ENCODE results near the gene PRKCA.

Gene PRKCA

DNA sequence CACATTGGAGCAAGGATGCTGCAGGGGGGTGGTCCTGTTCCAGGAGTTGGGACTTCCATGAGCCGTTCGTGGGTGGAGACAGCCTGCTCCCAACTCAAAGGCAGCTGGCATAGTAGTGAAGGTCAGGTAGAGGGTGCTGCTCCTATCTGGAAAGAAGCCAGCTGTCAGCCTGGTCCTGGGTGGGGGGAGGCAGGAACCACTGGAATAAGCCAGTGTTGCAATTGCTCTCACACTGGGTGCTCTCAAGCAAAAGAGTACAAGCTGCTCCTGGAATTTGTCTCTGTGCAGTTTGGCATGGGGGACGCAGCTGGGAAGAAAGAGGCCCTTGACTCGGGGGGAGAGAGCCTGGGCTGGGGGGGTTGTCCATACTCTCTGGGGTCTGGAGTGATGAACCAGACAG is 541.2 kb downstream of the PRKCA start:
- Histone ChIP-seq H3K4me3 (ENCODE audit: insufficient read depth, low read depth, low read length, poor library complexity, severe bottlenecking) (no peak overlapping the region), H3K9me3 (ENCODE audit: control insufficient read depth, low read length) (no peaks in the 10 kb centered on the region), H3K4me1 (ENCODE audit: control insufficient read depth, insufficient read depth, low read length, poor library complexity, severe bottlenecking) (no peaks in the 10 kb centered on the region), H3K36me3 (ENCODE audit: control insufficient read depth, insufficient read depth, low read length) (no peaks in the 10 kb centered on the region), H3K27me3 (replicated peaks; ENCODE audit: control insufficient read depth, insufficient read depth, low read length, poor library complexity, severe bottlenecking) (no peaks in the 10 kb centered on the region), H3K27ac (ENCODE audit: insufficient read depth, low read length, poor library complexity, severe bottlenecking) (no peak overlapping the region)
- DNase-seq = no peak

DNA sequence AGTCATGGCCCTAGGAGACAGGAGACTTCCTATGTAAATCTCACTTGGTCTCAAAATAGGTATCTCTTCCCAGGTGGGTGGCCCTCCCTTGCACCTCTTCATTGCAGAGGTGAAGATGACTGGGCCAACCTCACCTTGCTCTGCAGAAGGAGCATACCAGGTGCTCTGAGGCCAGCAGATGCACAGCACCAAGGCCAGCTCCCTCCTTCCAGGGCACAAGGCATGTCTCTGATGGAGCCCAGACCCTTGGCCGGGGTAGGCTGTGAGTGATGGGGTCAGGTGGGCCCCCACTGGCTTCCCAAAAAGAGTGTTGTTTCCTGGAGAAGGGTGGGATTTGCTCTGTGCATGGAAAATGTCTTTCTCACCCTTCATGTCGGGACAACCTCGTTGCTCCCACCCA is 545.3 kb downstream of the PRKCA start:
- no peaks in the 10 kb centered on the region for H3K4me1 ChIP-seq (ENCODE audit: control insufficient read depth, insufficient read depth, low read length, poor library complexity, severe bottlenecking)
- H3K27me3 ChIP-seq (replicated peaks; ENCODE audit: control insufficient read depth, insufficient read depth, low read length, poor library complexity, severe bottlenecking) = no peaks in the 10 kb centered on the region
- no peak for DNase-seq
- no peaks in the 10 kb centered on the region for H3K9me3 ChIP-seq (ENCODE audit: control insufficient read depth, low read length)
- H3K27ac ChIP-seq (ENCODE audit: insufficient read depth, low read length, poor library complexity, severe bottlenecking) = no peak overlapping the region
- H3K36me3 ChIP-seq (ENCODE audit: control insufficient read depth, insufficient read depth, low read length) = no peaks in the 10 kb centered on the region
- H3K4me3 ChIP-seq (ENCODE audit: insufficient read depth, low read depth, low read length, poor library complexity, severe bottlenecking) = no peak overlapping the region

DNA sequence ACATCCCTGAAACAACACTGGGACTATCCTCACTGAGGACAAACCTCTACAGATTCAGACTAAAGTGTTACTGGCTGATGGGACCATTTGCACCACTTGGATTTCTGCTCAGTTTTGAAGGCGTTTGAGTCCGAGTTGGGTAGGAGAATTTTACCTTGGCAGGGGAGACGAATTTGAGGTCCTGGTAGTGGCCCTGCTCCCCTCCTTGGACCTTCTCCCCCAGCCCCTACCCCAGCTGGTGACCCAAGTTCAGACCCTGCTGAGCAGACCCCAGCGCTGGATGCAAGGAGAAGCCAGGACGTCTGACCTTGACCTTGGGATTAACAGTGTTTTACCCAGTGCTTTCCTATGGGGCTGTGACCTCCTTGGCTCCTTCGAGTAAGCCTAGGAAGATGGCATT is 546.1 kb downstream of the PRKCA start:
- Histone ChIP-seq H3K4me3 (ENCODE audit: insufficient read depth, low read depth, low read length, poor library complexity, severe bottlenecking) (no peak overlapping the region), H3K27ac (ENCODE audit: insufficient read depth, low read length, poor library complexity, severe bottlenecking) (no peak overlapping the region), H3K36me3 (ENCODE audit: control insufficient read depth, insufficient read depth, low read length) (no peaks in the 10 kb centered on the region), H3K27me3 (replicated peaks; ENCODE audit: control insufficient read depth, insufficient read depth, low read length, poor library complexity, severe bottlenecking) (no peaks in the 10 kb centered on the region), H3K4me1 (ENCODE audit: control insufficient read depth, insufficient read depth, low read length, poor library complexity, severe bottlenecking) (no peaks in the 10 kb centered on the region), H3K9me3 (ENCODE audit: control insufficient read depth, low read length) (no peaks in the 10 kb centered on the region)
- DNase-seq = no peak

DNA sequence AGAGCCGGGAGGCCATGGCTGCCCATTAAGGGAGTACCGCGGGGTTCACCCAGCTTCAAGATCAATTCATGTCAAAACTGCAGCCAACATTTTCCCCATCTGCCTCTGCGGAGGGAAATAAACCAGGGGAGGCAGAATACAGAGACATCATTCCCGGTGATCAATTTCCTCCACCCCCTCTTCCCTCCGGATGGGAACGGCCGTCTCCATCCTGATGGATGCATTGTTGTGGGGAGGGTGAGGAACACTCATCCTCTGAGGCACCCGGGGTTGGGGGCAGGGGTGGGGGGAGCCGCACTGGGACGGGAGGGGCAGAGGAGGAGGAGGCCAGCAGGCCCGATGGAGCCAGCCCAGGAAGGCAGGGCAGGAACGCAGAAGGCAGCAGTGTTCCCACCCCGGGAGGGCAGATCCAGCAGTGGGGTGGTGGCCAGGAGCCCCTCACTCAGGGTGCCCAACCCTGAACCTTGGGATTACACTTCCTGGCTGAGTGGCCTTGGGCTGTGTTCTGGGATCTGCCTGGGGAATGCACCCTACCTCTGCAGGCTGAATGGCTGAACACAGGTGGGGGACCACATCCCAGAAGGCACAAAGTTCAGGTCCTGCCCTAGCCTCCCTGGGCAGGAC is 546.7 kb downstream of the PRKCA start:
- no peaks in the 10 kb centered on the region for H3K9me3 ChIP-seq (ENCODE audit: control insufficient read depth, low read length)
- no peaks in the 10 kb centered on the region for H3K4me1 ChIP-seq (ENCODE audit: control insufficient read depth, insufficient read depth, low read length, poor library complexity, severe bottlenecking)
- no peak for DNase-seq
- no peak overlapping the region for H3K4me3 ChIP-seq (ENCODE audit: insufficient read depth, low read depth, low read length, poor library complexity, severe bottlenecking)
- no peaks in the 10 kb centered on the region for H3K27me3 ChIP-seq (replicated peaks; ENCODE audit: control insufficient read depth, insufficient read depth, low read length, poor library complexity, severe bottlenecking)
- H3K27ac ChIP-seq (ENCODE audit: insufficient read depth, low read length, poor library complexity, severe bottlenecking) = no peak overlapping the region
- no peaks in the 10 kb centered on the region for H3K36me3 ChIP-seq (ENCODE audit: control insufficient read depth, insufficient read depth, low read length)

DNA sequence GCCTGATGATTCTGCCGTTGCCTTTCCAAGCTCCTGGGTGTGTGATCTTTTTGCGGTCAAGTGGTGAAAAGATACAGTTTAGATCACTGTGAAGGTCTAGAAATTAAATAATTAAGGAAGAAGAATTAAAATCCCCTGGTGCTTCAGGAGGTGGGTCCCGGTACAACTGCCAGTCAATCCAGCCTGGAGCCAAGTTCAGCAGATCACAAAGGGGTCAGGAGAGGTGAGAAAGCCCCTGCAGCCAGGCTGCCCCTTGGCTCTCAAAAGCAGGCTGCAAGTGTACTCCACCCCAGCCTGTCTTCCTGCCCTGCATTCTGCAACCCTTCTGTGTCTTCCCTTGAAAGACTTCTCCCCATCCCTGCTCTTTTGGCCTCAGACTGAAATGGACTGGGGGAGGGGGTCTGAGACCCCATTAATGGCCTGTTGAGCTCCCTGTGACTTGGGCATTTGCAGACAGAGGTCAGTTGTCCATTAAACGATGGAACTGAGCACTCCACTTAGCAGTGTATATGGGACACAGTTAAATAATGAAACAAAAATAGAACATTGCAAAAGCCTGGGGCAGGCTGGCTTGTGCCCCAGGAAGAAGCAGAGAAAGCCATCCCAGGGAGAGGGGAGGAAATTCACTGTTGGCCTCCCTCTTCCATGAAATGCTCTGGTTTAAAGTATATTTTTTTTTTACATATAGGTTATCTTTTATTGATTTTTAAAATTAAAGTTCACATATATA is 547.6 kb downstream of the PRKCA start:
- no peaks in the 10 kb centered on the region for H3K27me3 ChIP-seq (replicated peaks; ENCODE audit: control insufficient read depth, insufficient read depth, low read length, poor library complexity, severe bottlenecking)
- H3K4me1 ChIP-seq (ENCODE audit: control insufficient read depth, insufficient read depth, low read length, poor library complexity, severe bottlenecking) = no peaks in the 10 kb centered on the region
- no peak for DNase-seq
- H3K36me3 ChIP-seq (ENCODE audit: control insufficient read depth, insufficient read depth, low read length) = no peaks in the 10 kb centered on the region
- no peaks in the 10 kb centered on the region for H3K9me3 ChIP-seq (ENCODE audit: control insufficient read depth, low read length)
- H3K4me3 ChIP-seq (ENCODE audit: insufficient read depth, low read depth, low read length, poor library complexity, severe bottlenecking) = no peak overlapping the region
- no peak overlapping the region for H3K27ac ChIP-seq (ENCODE audit: insufficient read depth, low read length, poor library complexity, severe bottlenecking)

DNA sequence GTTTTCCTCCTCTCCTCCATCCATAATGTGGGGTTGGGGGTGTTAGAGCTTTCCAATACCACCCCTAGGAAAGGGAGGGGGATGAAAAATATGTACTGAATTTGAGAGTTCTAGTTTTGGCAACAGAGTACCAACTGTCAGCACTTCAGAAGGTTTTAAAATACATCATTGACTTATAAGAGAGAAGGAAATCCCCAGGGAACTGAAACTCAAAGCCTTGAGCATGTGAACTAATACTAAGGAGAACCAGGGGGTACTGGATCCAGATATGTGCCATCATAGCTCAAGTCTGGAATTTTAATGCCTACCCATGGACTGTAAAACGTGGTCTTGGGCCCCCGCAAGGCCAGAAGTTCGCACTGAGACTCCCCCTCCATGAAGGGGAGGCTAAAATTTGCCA is 548.3 kb downstream of the PRKCA start:
- Histone ChIP-seq H3K27me3 (replicated peaks; ENCODE audit: control insufficient read depth, insufficient read depth, low read length, poor library complexity, severe bottlenecking) (no peaks in the 10 kb centered on the region), H3K27ac (ENCODE audit: insufficient read depth, low read length, poor library complexity, severe bottlenecking) (no peak overlapping the region), H3K36me3 (ENCODE audit: control insufficient read depth, insufficient read depth, low read length) (no peaks in the 10 kb centered on the region), H3K4me3 (ENCODE audit: insufficient read depth, low read depth, low read length, poor library complexity, severe bottlenecking) (no peak overlapping the region), H3K4me1 (ENCODE audit: control insufficient read depth, insufficient read depth, low read length, poor library complexity, severe bottlenecking) (no peaks in the 10 kb centered on the region), H3K9me3 (ENCODE audit: control insufficient read depth, low read length) (no peaks in the 10 kb centered on the region)
- DNase-seq = no peak

DNA sequence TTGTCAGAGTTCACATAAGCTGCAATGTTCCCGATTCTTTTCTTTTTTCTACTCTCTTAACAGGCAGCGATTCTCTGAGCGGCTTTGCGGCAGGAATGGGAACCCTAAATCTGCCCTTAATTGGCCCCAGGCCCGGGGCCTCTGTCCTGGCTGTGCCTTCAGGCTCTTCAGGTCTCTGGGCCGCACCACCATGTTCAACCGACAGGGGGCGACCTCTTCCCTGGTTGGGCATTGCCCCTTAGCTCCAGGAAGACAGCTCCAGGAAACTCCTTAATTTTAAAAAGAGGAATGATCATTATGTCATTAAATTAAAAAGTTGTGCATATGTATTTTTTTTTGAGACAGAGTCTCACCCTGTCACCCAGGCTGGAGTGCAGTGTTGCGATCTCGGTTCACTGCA is 552.8 kb downstream of the PRKCA start:
- peak in 1 of 3 donors; percentile 9 for DNase-seq
- Histone ChIP-seq H3K4me1 (ENCODE audit: control insufficient read depth, insufficient read depth, low read length, poor library complexity, severe bottlenecking) (no peaks in the 10 kb centered on the region), H3K36me3 (ENCODE audit: control insufficient read depth, insufficient read depth, low read length) (no peaks in the 10 kb centered on the region), H3K9me3 (ENCODE audit: control insufficient read depth, low read length) (no peaks in the 10 kb centered on the region), H3K27me3 (replicated peaks; ENCODE audit: control insufficient read depth, insufficient read depth, low read length, poor library complexity, severe bottlenecking) (no peaks in the 10 kb centered on the region), H3K4me3 (ENCODE audit: insufficient read depth, low read depth, low read length, poor library complexity, severe bottlenecking) (no peak overlapping the region), H3K27ac (ENCODE audit: insufficient read depth, low read length, poor library complexity, severe bottlenecking) (no peak overlapping the region)

DNA sequence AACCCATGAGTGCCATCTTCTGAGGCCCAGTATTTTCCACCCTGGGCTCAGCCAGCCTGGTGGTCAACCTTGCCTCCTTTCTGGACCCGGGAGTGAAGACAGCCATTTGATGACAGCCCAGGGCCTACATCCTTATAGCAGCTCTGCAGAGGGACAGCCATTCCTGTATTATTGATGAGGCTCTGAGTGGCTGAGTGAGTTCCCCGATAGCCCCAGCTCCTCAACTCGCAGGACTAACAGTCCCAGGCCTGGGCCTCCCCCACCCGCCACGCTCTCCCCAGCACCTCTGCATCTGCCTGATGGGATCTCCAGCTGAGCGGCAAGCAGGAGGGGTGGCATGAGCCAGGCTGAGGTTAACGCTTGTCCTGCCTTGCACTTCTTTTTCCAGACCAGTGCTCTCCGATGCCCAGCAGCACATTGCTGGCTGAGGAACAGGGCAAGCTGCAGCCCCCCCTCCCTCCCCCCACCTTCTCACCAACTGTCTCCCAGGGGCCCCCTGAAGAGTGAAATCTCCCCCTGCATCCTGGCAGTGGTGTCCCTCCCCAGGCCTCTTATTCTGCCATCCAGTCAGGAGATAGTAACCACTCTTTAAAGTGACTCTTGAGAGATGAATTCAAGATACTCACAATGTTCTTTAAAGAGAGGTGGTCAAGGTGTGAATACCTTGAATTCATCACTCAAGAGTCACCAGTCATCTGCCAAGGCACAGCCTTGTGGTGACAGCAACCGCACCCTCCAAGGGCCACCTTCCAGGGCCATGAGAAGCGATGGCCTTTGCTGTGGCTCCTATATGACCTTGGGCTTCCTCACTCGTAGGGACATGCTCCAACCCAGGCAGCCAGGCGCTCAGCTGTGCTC is 556.0 kb downstream of the PRKCA start:
- Histone ChIP-seq H3K4me3 (ENCODE audit: insufficient read depth, low read depth, low read length, poor library complexity, severe bottlenecking) (no peak overlapping the region), H3K9me3 (ENCODE audit: control insufficient read depth, low read length) (no peaks in the 10 kb centered on the region), H3K27ac (ENCODE audit: insufficient read depth, low read length, poor library complexity, severe bottlenecking) (no peak overlapping the region), H3K36me3 (ENCODE audit: control insufficient read depth, insufficient read depth, low read length) (no peaks in the 10 kb centered on the region), H3K27me3 (replicated peaks; ENCODE audit: control insufficient read depth, insufficient read depth, low read length, poor library complexity, severe bottlenecking) (no peaks in the 10 kb centered on the region), H3K4me1 (ENCODE audit: control insufficient read depth, insufficient read depth, low read length, poor library complexity, severe bottlenecking) (no peaks in the 10 kb centered on the region)
- DNase-seq = no peak

DNA sequence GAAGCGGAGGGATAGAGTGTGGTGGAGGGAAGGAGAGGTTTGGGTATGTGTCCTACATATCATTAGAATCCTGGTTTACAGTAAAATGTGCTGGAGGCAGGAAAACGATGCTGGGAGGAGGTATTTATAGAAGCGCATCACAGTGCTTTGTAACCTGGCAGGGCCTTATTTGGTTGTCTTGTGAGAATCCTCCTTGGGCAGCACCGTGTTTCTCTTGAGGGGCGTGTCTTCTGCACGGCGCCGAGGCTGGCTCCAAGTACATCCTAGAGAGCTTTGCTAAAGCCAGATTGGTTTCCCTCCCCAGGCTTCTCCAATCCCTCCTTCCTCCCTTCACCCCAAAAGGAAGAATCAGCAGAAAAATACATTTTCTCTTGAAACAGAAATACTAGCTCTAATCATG is 556.9 kb downstream of the PRKCA start:
- H3K4me3 ChIP-seq (ENCODE audit: insufficient read depth, low read depth, low read length, poor library complexity, severe bottlenecking) = no peak overlapping the region
- no peak for DNase-seq
- no peaks in the 10 kb centered on the region for H3K4me1 ChIP-seq (ENCODE audit: control insufficient read depth, insufficient read depth, low read length, poor library complexity, severe bottlenecking)
- no peaks in the 10 kb centered on the region for H3K27me3 ChIP-seq (replicated peaks; ENCODE audit: control insufficient read depth, insufficient read depth, low read length, poor library complexity, severe bottlenecking)
- no peaks in the 10 kb centered on the region for H3K9me3 ChIP-seq (ENCODE audit: control insufficient read depth, low read length)
- H3K27ac ChIP-seq (ENCODE audit: insufficient read depth, low read length, poor library complexity, severe bottlenecking) = no peak overlapping the region
- H3K36me3 ChIP-seq (ENCODE audit: control insufficient read depth, insufficient read depth, low read length) = no peaks in the 10 kb centered on the region

DNA sequence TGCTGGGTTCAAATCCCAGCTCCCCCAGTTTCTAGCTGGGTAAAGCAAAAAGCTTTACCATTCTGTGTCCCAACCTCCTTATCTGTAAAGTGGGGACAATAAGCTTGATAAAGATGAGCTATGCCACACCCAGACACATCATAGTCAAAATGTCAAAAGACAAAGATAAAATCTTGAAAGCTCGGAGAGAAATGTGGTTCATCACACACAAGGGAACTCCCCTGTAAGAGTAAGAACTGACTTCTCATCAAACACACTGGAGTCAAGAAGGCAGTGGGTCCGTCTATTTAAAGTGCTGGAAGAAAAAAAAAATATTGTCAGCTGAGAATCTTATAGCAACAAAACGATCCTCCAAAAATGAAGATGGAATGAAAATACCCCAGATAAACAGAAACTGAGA is 557.8 kb downstream of the PRKCA start:
- Histone ChIP-seq H3K4me3 (ENCODE audit: insufficient read depth, low read depth, low read length, poor library complexity, severe bottlenecking) (no peak overlapping the region), H3K36me3 (ENCODE audit: control insufficient read depth, insufficient read depth, low read length) (no peaks in the 10 kb centered on the region), H3K4me1 (ENCODE audit: control insufficient read depth, insufficient read depth, low read length, poor library complexity, severe bottlenecking) (no peaks in the 10 kb centered on the region), H3K9me3 (ENCODE audit: control insufficient read depth, low read length) (no peaks in the 10 kb centered on the region), H3K27ac (ENCODE audit: insufficient read depth, low read length, poor library complexity, severe bottlenecking) (no peak overlapping the region), H3K27me3 (replicated peaks; ENCODE audit: control insufficient read depth, insufficient read depth, low read length, poor library complexity, severe bottlenecking) (no peaks in the 10 kb centered on the region)
- no peak for DNase-seq
